DMS53 treated with DMSO at 0.1 percent for 48 hours (cell line): Measurements from ENCODE around the gene PDCD11.

ENCODE experiments used
- DNase-seq: peaks from one replicate; lab custom pipeline; 2025; ENCODE audit not compliant: unreplicated experiment; lab: John Stamatoyannopoulos, UW

The PDCD11 gene

DNA sequence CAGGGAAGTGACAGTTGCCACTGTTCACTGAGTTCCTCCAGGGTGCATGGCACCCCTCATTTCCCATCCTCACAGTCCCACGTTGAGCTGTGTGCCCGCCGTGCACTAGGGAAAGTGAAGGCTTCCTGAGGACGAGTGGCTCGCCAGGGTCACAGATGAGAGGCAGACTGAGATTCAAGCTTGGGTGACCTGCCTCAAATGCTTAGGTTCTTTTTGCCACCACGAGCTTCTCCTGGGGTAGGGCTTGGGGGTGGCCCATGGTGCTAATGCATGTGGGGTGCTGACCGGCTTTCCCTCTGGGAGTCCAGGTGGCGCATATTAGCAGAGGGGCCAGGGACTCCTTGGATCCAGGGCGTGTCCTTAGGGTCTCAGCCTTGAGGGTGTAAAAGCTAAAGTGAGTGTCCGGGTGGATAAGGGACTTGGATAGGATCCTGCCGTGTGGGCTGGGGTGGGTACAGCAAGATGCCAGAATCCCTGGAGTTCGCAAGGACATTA is 53.8 kb downstream of the PDCD11 start:
- DNase-seq = no peak

DNA sequence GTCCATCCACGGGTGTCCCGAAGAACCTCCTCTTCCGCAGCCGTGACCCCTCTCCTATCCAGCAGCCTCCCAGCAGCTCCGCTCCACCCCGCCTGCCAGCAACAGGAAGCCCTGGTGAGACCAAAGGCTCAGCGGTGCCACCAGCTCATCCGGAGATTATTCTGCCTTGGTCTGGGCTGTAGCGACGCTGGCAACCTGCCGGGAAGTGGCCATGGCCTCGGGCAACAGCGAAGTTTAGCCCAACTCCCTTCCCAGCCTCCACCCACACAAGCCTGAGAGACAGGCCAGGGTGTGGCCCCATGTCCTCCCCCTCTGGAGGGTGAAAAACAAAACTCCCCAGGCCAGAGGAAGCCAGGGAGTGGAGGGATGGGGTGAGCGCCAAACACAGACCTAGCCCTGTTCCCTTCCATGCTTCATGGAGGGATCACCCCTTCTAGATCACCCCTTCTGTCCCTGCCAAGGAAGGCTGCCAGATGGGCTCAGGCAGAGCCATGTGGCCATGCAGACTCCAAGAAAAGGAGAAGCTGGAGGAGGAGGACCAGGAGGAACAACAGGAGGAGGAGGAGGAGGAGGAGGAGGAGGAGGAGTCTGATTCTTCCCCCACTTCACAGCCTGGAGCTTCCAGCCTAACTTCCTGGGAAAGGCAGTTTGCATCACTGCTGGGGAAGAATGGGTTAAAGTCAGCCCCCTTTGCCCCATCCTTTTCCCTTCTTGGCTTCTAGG is 54.8 kb downstream of the PDCD11 start:
- no peak for DNase-seq

DNA sequence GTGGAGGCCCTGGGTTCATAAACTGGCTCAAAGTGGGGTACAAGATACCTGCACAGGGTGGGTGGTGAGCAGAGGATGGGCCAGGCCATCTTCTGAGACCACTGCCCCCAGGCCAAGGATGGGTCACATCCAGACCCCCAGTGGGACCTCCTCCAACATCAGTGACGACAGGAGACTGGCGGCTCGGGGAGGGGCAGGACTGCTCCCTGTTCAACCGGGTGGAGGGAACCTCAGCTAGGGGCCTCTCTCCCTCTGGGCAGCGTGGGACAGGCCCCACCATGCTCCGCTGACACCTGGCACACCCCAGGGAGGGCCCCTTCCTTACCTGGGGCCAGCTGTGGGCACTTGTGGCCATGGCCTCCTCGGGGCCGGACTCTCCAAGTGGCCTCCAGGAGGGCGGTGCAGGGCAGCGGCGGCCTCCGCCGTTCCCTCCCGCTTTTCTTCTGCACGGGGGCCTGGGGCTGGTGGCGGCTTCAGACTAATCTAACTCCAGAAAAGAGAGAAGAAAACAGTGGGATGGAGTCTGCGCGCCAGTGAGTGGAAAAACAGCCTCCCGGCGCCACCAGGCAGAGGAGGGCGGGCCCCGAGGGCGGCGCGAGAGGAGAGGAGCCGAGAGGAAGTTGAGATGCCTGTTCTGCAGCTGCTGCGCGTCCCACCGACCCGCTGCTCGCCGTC is 55.5 kb downstream of the PDCD11 start, which contains the start of gene CALHM2:
CALHM2 (minus strand) TSS at position 540 of the 675 bp plus-strand sequence. CDS start 2,429 bp downstream, outside the sequence.
- peak; percentile 35 for DNase-seq

DNA sequence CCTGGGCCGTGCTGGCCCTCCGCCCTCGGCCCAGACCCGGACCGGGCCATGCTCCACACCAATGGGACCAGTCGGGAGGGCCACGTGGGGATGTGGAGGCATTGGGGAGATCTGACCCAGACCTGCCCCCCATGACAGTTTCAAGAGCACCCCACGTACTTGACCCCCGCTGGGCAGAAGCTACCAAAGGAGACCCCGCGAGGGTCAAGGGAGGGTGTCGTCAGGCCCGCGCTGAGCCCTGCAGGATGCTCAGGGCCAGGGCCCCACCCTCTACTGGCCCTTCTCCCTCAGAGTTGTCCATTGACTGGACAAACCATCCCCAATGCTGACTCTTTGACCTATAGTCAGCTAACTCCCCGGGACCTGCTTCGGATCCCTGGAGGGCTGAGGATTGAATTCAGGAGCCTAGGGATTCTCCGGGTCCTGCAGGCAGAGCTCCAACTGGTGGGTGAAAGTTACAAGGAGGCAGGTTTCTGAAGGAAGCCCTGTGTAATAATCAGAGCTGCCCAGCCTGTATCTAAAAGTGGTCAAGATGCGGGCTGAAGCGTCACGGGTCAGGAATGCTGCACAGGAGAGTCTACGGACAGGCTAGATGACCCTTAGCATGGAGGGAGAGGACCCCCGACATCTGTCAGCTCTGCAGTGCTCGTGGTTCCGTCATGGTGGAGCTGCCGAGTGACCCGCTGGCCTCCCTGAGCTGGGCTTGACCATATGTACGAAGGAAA is 56.2 kb downstream of the PDCD11 start:
- DNase-seq = no peak

DNA sequence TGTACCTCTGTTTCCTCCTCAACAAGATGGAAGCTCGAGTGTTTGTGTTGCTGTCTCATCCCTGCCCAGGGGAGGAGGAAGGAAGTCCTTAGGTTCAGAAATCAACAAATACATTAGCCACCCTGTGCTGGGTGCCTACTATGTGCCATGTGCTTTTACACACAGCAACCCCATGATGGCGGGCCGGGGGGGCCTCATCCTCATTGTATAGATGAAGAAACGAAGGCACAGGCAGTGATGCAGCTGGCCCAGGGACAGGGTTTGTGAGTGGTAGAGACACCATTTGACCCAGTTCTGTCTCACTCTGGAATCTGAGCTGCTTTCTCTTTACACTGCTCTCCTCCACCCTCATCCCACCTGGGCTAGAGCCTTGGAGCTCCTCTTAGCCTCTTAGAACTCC is 57.6 kb downstream of the PDCD11 start:
- no peak for DNase-seq

DNA sequence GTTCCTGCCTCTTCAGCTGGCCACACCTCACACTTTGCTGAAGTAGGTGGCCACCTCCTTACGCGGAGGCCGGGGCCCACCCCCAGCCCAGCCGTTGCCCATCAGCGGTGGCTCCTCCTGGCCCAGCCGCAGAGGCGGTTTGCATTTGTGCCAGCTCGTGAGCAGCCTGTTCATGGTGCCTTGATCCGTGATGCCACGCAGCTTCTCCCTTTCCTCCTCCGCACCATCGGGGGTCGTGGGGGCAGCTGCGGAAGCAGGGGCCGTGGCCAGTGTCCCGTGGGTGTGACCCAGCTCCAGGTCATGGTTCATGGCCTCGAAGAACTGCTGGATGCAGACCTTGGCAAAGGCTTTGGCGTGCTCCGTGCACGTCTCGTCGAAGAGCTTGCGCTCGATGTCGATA is 58.8 kb downstream of the PDCD11 start:
- no peak for DNase-seq

DNA sequence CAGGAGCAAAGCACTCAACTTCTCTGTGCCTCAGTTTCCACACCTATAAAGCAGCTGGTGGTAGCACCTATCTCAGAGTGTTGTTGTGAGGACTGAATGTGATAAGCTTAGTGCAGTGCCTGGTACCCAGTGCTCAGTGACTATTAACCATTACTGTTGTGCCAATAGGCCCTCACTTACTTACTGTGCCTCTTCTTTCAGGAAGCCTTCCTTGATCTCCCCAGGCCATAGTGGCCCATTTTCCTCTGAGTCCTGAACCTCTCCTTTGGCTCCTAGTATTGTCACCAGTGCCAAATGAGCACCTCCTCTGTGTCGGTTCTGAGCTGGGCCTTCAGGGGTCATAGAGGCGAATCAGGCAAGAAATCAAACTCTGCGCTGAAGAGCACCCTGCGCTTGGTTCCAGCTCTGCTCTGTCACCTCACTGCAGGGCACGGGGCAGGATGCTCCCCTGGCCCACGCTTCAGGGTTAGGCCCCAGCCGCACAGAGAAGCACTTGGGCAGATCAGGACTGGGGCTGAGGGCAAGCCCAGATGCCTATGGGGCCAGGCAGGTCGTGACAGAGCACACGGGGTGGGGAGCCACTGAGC is 59.7 kb downstream of the PDCD11 start:
- no peak for DNase-seq

DNA sequence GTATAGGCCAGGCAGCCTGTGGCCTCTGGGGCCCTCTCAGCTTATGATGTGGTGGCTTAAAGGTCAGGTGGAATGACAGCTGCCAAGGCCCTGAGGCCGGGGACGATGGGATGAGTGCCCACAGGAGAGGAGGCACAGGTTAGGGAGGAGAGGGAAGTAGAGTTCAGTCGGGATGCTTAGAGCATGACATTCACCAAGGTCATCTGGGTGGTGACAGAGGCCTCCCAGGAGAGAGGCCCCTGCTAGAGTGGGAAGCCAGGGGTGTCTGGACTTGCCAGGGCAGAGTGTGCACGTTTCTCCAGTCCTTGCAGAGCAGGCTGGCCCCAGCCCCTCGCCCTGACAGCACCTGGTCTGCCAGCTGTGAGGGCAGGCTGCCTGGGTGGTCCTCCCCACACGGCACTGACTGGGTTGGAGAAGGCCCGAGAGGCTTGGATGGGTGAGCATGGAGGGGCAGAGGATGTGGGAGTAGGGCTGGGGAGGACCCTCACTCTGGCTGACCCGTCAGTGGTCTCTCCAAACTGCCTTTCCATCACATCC is 60.8 kb downstream of the PDCD11 start:
- no peak for DNase-seq

DNA sequence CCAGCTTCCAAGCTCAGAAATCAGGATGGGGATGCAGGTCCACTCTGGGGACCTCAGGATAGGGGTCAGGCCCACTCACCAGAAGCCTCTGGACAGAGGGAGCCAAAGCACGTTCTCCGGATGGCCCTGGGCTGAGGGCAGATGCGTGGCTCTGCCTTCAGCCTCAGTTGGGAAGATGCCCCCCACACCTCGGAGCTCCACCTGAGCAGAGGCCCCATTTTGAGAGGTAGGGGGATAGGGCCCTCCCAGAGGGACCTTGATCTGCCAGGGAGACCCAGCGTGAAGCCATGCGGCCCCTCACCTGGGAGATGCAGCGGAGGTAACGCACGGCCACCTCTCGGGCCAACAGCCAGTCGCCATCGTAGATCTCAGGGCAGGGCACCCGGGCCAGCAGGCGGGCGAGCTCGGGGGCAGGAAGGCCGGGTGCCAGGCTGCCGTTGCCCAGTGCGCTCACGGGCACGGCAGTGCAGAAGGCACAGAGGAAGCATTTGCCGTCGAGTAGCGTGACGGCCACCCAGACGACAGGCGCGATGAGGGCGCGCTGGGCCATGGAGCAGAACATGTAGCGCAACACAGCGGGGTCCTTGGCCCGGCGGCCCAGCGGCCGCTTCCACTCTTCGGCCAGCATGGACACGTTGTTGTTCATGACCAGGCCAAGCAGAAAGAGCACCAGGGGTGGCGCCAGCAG is 61.6 kb downstream of the PDCD11 start:
- no peak for DNase-seq

DNA sequence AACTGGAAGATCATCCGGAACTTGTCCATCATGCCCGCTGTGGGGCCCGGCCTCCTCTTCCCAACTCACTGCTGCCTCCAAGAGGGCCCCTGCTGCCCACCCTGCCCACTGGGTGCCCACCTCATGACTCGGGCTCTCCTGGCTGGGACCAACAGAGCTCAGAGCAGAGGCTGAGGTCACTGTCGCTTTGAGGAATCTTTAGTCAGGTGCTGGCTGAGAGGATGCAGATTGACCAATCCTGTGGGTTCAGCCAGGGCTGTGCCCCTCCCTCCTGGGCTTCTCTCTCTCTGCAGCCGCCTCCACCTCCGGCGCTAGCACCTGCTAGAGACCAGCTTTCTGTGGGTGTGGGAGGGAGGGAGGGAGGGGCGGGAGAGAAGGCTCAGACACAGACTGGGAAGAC is 62.3 kb downstream of the PDCD11 start, which contains the start of gene CALHM1:
CALHM1 (minus strand) TSS at position 181 of the 400 bp plus-strand sequence; CDS start at position 32, 149 bp downstream.
- DNase-seq = peak; percentile 77

DNA sequence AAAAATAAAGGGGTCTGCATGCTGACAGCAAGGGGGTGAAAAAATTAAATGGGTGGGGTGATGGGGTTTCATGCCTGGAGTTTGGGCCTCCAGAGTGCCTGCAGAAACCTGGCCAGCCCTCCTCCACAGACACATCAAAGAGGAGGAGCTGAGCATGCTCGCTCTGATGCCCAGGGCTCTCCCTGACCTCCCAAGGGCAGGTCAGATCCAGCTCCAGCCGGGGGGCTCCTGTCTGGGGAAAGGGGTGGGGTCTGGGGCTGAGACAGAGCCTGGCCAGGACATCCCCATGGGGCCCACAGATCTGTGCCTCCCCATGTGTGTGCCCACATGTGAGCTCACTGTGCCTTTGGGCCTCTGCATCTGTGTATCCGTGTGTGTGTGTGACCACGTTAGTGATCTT is 63.2 kb downstream of the PDCD11 start:
- no peak for DNase-seq

DNA sequence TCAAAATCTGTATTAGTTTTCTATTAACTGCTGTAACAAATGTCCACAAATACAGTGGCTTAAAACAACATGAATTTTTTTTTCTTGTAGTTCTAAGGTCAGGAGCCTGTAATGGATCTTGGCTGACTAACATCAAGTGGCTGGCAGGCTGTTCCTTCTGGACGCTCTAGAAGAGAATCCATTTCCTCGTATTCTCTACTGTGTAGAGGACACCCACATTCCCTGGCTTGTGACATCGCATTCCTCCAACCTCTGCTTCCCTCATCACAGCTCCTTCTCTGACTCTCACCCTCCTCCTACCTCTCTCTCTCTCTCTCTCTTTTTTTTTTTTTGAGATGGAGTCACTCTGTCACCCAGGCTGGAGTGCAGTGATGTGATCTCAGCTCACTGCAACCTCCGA is 67.1 kb downstream of the PDCD11 start:
- no peak for DNase-seq

DNA sequence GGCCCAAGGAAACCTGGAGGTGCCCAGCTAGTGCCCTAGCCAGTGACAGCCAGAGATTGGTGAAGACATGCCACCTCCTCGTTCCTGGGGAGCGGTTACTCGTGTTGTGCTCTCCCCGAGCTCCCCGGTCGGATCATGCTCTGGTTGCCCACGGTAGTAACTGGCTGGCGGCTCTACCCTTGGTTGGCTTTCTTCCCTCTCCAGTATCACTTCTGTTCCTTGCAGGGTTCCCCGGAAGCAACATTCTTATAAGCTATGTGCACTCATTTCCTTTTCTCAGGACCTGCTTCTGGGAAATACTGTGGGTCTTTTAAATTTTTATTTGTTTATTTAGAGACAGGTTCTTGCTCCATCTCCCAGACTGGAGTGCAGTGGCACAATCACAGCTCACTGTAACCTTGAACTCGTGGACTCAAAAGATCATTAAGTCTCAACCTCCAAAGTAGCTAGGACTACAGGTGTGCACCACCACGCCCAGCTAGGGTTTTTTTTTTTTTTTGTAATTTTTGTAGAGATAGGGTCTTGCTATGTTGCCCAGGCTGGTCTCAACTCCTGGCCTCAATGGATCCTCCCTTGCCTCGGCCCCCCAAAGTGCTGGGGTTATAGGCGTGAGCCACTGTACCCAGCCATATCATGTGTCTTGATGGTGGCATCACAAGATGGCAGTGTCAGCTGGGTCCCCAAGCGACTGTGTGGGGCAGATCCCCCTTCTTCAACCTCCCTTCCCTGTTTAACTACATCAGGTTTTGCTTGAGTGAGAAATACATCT is 69.2 kb downstream of the PDCD11 start:
- no peak for DNase-seq

DNA sequence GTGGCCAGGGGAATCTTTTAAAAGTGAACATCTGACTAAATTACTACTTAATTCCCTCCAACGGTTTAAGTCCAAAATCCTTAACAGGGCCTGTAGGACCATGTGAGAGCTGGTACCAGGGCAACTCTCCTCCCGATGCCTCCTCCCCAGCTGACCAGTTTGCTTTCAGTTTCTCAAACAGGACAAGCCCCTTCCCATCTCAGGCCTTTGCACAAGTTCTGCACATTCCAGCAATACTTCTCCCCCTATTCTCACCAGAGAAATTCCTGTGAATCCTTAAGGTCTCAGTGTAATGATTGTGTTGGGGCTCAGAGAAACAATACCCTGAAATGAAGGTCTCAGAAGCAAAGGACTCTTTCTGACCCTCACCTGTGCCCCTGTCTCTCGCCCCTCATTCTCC is 70.3 kb downstream of the PDCD11 start:
- DNase-seq = no peak

DNA sequence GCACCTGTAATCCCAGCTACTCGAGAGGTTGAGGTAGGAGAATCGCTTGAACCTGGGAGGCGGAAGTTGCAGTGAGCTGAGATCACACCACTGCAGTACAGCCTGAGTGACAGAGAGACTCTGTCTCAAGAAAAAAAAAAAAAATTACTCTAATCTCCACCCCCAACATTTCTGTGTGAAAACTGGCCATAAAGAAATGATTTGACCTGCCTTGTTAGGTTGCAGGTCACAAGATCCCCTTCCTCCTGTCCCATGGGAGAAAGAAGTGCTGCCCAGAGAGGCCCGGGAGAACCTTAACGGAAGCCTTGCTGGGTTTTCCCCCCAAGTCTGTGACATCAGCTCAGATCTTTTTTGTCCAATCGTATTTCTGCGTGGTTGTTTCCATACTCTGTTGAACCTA is 71.0 kb downstream of the PDCD11 start:
- no peak for DNase-seq

DNA sequence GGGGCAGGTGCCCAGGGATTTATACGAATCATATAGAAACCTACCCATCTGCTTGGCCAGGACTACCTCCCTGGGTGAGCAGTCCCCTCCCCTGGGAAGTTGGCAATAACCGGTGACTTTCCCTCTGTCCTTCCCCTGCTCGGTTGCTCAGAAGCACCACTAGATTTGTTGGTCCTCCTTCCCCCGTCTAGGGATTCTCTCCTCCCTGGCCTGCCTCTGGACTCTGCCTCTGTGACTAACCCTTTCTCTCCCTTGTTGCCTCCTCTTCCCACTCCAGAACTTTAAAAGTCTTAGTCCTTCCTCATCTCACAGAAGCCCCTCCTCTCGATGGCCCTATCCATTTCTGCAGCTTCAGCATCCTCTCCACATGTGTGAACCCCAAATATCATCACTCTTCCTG is 72.8 kb downstream of the PDCD11 start:
- no peak for DNase-seq

DNA sequence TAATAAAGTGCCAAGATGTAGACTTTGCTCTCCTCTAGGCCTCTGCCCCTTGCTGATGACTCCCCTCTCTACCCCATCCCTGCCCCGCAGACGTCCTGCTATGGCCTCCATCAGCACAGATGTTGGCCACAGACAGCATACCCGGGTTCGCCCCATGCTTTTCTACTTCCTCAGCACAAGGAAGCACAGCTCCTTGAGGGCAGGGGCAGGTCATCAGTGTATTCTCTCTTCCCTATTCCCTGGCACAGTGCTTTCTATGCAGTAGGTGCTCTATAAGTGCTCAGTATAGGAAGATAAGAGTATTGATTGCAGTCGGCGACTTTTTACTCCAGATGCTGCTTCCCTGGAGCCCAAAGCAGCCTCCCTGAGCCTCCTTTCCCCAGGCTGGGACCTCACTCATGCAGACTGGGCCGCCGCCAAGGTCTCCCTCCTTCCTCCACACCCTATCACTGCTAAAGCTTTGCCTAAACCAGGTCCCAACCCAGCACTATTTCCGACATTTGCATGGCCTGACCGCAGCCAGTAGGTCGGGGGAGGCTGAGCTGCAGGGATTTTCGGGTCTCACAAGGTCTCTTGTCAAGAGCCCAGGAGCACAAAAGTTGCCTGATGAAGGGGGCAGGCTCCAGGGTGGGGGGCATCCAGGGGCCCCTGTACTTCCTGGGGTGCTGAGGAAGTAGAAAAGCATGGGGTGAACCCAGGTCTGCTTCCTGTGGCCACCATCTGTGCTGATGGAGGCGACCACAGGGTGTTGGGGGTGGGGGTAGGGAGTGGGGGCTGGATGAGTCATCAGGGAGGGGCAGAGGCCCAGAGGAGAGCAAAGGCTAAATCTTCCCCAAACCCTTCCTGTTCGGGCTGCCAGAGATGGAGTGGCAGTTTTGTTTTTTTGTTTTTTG is 74.6 kb downstream of the PDCD11 start:
- DNase-seq = no peak

DNA sequence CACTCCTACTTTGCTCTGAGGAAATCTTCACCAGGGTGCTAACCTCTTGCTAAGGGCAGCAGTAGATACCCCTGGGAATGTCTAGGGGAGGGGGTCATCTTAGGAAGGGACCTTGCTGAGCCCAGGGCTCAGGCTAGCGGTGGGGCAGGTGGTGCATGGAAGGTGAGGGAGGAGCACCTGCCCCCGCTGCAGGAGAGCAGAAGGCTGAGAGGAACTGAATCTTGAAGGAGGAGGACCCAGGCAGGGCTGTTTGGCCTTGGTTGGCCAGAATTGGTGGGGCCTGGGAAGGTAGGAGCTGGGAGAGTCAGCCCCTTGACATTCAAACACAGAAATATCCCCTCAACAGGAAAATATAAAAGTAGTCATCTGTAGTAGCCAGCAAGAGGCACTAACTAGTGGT is 75.6 kb downstream of the PDCD11 start:
- DNase-seq = no peak

DNA sequence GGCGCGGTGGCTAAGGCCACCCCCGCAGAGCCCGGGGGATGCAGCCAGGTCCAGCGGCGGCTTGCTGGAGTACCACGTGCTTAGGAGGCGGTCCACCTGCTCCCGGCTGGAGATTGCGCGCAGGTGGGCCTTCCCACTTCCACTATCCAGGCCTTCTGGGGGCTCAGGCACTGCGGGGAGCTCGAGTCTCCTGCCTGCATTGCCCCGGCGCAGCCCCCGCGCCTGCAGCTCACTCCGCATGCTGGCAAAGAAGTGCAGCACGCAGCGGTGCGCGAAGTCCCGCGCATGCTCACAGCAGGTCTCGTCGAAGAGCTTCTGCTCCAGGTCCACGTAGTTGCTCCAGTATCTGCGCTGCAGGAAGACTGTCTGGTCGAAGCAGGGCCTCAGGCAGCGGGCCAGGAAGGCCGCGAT is 76.8 kb downstream of the PDCD11 start:
- DNase-seq = peak; percentile 61
